ENCODE results near the gene ADAM8. TPM values are rescaled to one million over a fixed set of nuclear protein-coding genes. Genes with fewer than 3 reads are reported as not detected.
A peak's percentile ranks its signal among the peaks of the same experiment; 100 is the strongest.

ADAM8 gene
- total RNA-seq, 3 donors from 2014 or later (not counting 1 experiment from before 2014, with no cell fraction given) = 357 to 682 (median 425) TPM

DNA sequence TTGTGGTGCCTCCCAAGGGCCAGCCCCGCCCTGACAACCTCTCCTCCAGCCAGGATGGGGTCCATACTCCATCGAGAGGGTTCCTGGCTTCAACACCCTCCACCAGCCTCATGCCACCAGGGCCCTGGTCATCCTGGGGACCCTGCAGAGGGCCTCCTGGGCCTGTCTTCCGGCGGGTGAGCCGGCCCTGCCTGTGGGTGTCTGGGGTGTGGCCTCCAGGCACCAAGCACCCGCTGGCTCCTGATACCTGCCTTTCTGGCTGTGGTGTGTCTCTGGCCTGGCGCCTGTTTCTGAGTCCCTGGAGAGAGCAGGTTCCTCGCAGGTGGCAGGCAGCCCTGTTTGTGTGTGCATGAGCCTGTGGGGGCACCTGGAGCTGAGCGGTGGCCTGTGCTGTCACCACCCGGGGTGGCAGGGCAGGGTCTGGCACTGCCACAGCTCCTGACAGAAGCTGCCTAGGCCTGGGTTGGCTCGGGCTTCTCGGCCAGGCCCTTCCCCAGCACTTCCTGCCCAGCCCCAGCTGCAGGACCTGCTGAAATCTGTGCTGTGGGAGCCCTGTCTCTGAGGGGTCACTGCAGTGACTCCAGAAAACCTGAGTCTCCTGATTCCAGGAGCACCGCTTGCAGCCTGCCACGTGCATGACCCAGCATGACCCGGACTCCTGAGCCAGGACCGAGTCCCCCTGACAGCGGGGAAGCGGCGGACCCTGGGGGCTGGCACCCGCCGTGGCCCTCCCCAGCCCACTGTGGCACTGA, 18.4 kb downstream of the ADAM8 start:
- DNase-seq = peak in 1 of 2 donors; percentile 59
- H3K27ac Mint-ChIP-seq = peak overlapping the region in 1 of 2 donors; percentile 81
- intact Hi-C loops (cut with micrococcal nuclease) = loop anchor here (2.0 kb wide), 1 partner anchor 21 kb away; no protein-coding TSS in a partner anchor
- Histone ChIP-seq H3K9me3 (ENCODE audit: control insufficient read depth, insufficient read depth, low read length) (no peaks in the 10 kb centered on the region), H3K36me3 (ENCODE audit: control insufficient read depth, insufficient read depth, low read length) (peaks cover 9% of the 10 kb centered on the region), H3K4me1 (ENCODE audit: control insufficient read depth, insufficient read depth, low read length) (peaks cover 61% of the 10 kb centered on the region), H3K27me3 (ENCODE audit: control insufficient read depth, insufficient read depth, low read length) (no peaks in the 10 kb centered on the region), H3K27ac (ENCODE audit: low read length) (peak overlapping the region; percentile 80), H3K4me3 (ENCODE audit: low read length) (no peak overlapping the region)
- H3K4me1 Mint-ChIP-seq = peaks cover 23 to 50% of the 10 kb centered on the region in 2 donors
- peaks cover 0 to 2% of the 10 kb centered on the region in 2 donors for H3K27me3 Mint-ChIP-seq (ENCODE audit: low read depth in 2 of 2)
- 26% methylated on average over 21 of the region's 21 CpGs for WGBS (ENCODE audit: insufficient coverage)
- ATAC-seq = no peak
- peak overlapping the region; percentile 35 for H3K4me3 Mint-ChIP-seq
- H3K9me3 Mint-ChIP-seq = no peaks in the 10 kb centered on the region
- H3K36me3 Mint-ChIP-seq = no peaks in the 10 kb centered on the region
- TF ChIP-seq, protein P1, sequence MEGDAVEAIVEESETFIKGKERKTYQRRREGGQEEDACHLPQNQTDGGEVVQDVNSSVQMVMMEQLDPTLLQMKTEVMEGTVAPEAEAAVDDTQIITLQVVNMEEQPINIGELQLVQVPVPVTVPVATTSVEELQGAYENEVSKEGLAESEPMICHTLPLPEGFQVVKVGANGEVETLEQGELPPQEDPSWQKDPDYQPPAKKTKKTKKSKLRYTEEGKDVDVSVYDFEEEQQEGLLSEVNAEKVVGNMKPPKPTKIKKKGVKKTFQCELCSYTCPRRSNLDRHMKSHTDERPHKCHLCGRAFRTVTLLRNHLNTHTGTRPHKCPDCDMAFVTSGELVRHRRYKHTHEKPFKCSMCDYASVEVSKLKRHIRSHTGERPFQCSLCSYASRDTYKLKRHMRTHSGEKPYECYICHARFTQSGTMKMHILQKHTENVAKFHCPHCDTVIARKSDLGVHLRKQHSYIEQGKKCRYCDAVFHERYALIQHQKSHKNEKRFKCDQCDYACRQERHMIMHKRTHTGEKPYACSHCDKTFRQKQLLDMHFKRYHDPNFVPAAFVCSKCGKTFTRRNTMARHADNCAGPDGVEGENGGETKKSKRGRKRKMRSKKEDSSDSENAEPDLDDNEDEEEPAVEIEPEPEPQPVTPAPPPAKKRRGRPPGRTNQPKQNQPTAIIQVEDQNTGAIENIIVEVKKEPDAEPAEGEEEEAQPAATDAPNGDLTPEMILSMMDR (IDR thresholded peaks at IDR 0.05) = no peak

GRCh38 chr10:133257489-133258065, 19.1 kb downstream of the ADAM8 start:
- intact Hi-C loops (cut with micrococcal nuclease) = loop anchor here (2.0 kb wide), 1 partner anchor 21 kb away; no protein-coding TSS in a partner anchor
- ATAC-seq = peak in 1 of 3 donors; percentile 9
- Mint-ChIP-seq H3K27me3 (ENCODE audit: low read depth in 2 of 2) (peaks cover 0 to 2% of the 10 kb centered on the region in 2 donors), H3K9me3 (no peaks in the 10 kb centered on the region), H3K27ac (peak overlapping the region; percentile 34 to 81), H3K4me1 (peaks cover 23 to 46% of the 10 kb centered on the region in 2 donors), H3K4me3 (peak overlapping the region; percentile 61), H3K36me3 (no peaks in the 10 kb centered on the region)
- 9% methylated on average over 27 of the region's 27 CpGs for WGBS (ENCODE audit: insufficient coverage)
- TF ChIP-seq, protein P1 (IDR thresholded peaks at IDR 0.05) = peak; percentile 19
- H3K4me1 ChIP-seq (ENCODE audit: control insufficient read depth, insufficient read depth, low read length) = peaks cover 55% of the 10 kb centered on the region
- H3K4me3 ChIP-seq (ENCODE audit: low read length) = no peak overlapping the region
- no peaks in the 10 kb centered on the region for H3K9me3 ChIP-seq (ENCODE audit: control insufficient read depth, insufficient read depth, low read length)
- peak in 1 of 2 donors; percentile 53 for DNase-seq
- peaks cover 2% of the 10 kb centered on the region for H3K36me3 ChIP-seq (ENCODE audit: control insufficient read depth, insufficient read depth, low read length)
- H3K27ac ChIP-seq (ENCODE audit: low read length) = peak overlapping the region; percentile 80
- H3K27me3 ChIP-seq (ENCODE audit: control insufficient read depth, insufficient read depth, low read length) = no peaks in the 10 kb centered on the region

- TF ChIP-seq, protein P1 (IDR thresholded peaks at IDR 0.05) = no peak
- no peaks in the 10 kb centered on the region for H3K36me3 Mint-ChIP-seq
- H3K27me3 ChIP-seq (ENCODE audit: control insufficient read depth, insufficient read depth, low read length) = no peaks in the 10 kb centered on the region
- no peak overlapping the region for H3K4me3 ChIP-seq (ENCODE audit: low read length)
- 95% methylated on average over 15 of the region's 15 CpGs for WGBS (ENCODE audit: insufficient coverage)
- H3K27ac ChIP-seq (ENCODE audit: low read length) = no peak overlapping the region
- H3K4me1 ChIP-seq (ENCODE audit: control insufficient read depth, insufficient read depth, low read length) = peaks cover 36% of the 10 kb centered on the region
- H3K4me3 Mint-ChIP-seq = no peak overlapping the region
- peaks cover 0 to 4% of the 10 kb centered on the region in 2 donors for H3K27me3 Mint-ChIP-seq (ENCODE audit: low read depth in 2 of 2)
- DNase-seq (no peak), ATAC-seq (no peak)
- intact Hi-C loops (cut with micrococcal nuclease) = no loop called here
- H3K9me3 Mint-ChIP-seq = no peaks in the 10 kb centered on the region
- no peaks in the 10 kb centered on the region for H3K36me3 ChIP-seq (ENCODE audit: control insufficient read depth, insufficient read depth, low read length)
- H3K4me1 Mint-ChIP-seq = peaks cover 22 to 32% of the 10 kb centered on the region in 2 donors
- no peaks in the 10 kb centered on the region for H3K9me3 ChIP-seq (ENCODE audit: control insufficient read depth, insufficient read depth, low read length)
- no peak overlapping the region for H3K27ac Mint-ChIP-seq
Measured at GRCh38 chr10:133255323-133255722, 21.3 kb downstream of the ADAM8 start.

All from natural killer cell (primary cell).